G401.6 (cell line): Measurements from ENCODE around the gene GRIK4.

Source experiments
- FAIRE-seq: peaks from 2 replicates; lab custom pipeline; 2012; peaks lifted over from hg19 to GRCh38; lab: Jason Lieb, UNC

The GRIK4 gene

GRCh38 chr11:120815319-120816100, 304.0 kb downstream of the GRIK4 start:
- no peak for FAIRE-seq

GRCh38 chr11:120816176-120816575, 304.6 kb downstream of the GRIK4 start:
- no peak for FAIRE-seq

- FAIRE-seq, result no peak
These were observed 305.2 kb downstream of the GRIK4 start for GRCh38 chr11:120816711-120817110.

GRCh38 chr11:120817158-120817557, 305.6 kb downstream of the GRIK4 start:
- FAIRE-seq, result no peak

GRCh38 chr11:120818097-120818496, 306.5 kb downstream of the GRIK4 start:
- no peak for FAIRE-seq

GRCh38 chr11:120819003-120819402, 307.5 kb downstream of the GRIK4 start:
- no peak for FAIRE-seq

GRCh38 chr11:120819437-120820365, 308.2 kb downstream of the GRIK4 start:
- FAIRE-seq, result no peak

GRCh38 chr11:120823159-120823558, 311.6 kb downstream of the GRIK4 start:
- FAIRE-seq, result no peak

- no peak for FAIRE-seq
These were observed 312.7 kb downstream of the GRIK4 start for GRCh38 chr11:120824242-120824641.

GRCh38 chr11:120827198-120827597, 315.6 kb downstream of the GRIK4 start:
- no peak for FAIRE-seq

- no peak for FAIRE-seq
These were observed 316.3 kb downstream of the GRIK4 start for GRCh38 chr11:120827820-120828219.

GRCh38 chr11:120828847-120829246, 317.3 kb downstream of the GRIK4 start:
- no peak for FAIRE-seq

GRCh38 chr11:120830085-120830620, 318.6 kb downstream of the GRIK4 start:
- no peak for FAIRE-seq

GRCh38 chr11:120832481-120833238, 321.1 kb downstream of the GRIK4 start:
- no peak for FAIRE-seq

GRCh38 chr11:120834686-120835210, 323.2 kb downstream of the GRIK4 start:
- FAIRE-seq, result no peak

- no peak for FAIRE-seq
These were observed 324.2 kb downstream of the GRIK4 start for GRCh38 chr11:120835601-120836228.

GRCh38 chr11:120837696-120838095, 326.1 kb downstream of the GRIK4 start:
- no peak for FAIRE-seq

- FAIRE-seq, result no peak
These were observed 327.7 kb downstream of the GRIK4 start for GRCh38 chr11:120839201-120839600.

- no peak for FAIRE-seq
These were observed 328.4 kb downstream of the GRIK4 start for GRCh38 chr11:120839846-120840402.

- no peak for FAIRE-seq
These were observed 329.1 kb downstream of the GRIK4 start for GRCh38 chr11:120840661-120841060.

- no peak for FAIRE-seq
These were observed 329.5 kb downstream of the GRIK4 start for GRCh38 chr11:120841074-120841473.
